ENCODE data around the gene RPL27A.

Gene RPL27A

DNA sequence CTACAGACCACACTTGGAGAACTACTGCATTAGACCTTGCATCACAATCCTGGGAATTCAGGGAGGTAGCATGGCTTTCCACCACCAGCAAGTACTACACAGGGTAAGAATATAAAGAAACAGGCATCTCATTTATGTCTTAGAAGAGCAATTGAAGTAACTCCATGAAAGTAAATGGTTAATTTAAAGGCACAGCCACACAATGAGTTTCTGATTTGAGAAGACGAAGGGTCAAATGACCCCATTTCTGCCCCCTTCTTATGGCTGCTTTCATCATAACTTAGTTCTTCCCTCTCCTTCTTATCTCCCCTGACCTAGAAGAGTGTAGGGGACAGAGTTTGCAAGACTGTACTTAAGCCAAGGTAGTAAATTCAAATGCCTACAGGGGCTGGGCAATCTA lies 6.1 kb upstream of the RPL27A start:
- DNase-seq: no peak

DNA sequence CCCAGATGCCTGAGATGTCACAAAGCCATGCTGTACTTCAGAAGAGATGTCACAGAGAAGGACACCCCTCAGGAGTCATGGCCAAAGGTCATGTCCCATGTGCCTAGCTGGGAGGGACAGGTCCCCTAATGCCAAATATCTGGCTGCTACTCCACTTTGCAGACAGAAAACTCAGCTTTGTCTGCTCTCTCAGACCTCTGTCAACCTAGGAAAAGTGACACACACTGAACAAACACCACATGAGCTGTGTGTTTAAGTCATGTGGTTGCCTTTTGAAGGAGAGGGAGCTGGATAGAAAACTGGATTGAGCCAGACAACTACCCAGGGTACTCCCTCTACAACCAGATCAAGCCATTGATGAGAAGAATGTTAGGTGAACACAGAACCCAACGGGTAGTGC lies 3.6 kb upstream of the RPL27A start:
- DNase-seq: no peak

DNA sequence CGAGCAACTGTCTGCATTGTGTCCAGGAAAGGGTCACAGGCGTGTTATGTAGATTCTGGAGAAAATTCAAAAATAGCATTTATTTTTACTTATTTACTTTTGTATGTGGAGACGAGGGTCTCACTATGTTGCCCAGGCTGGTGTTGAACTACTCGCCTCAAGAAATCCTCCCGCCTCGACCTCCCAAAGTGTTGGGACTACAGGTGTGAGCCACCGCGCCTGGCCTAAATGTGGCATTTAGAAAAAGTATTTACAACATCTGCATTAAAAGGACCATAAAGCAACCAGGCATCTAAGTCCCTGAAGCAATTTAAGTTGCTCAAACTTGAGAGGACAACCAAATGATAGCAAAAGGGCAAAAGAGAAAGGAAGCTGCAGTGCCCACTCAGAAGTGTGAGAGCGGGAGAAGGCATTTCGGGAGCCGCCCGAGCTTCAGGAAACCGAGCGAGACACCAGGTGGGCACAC lies 722 bp upstream of the RPL27A start:
- no peak for DNase-seq

DNA sequence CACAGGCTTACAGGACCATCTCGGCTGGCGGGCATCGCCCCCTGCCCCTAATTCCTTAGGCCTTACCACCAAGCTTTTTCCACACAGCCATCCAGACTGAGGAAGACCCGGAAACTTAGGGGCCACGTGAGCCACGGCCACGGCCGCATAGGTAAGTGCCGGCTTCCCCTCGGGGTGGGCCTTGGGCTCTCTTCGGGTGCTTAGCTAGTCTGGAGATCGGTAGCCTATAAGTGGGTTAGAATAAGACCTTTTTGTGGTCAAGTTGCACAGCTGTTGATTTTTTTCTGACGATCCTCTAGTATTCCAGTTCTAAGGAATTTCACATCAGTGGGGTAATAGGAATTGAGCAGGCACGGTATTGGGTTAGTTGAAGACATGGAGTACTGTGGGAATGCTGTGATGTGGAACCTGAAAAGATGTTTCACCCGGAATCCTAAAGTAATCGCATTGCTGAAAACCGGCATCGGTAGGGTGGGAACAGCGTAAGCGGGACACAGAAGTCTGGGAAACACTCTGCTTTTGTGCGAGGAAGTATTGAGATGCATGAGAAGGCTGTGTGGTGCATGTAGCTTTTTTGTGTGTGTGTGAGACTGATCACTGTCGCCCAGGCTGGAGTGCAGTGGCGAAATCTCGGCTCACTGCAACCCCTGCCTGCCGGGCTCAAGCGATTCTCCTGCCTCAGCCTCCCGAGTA lies 669 bp downstream of the RPL27A start:
- DNase-seq: no peak

DNA sequence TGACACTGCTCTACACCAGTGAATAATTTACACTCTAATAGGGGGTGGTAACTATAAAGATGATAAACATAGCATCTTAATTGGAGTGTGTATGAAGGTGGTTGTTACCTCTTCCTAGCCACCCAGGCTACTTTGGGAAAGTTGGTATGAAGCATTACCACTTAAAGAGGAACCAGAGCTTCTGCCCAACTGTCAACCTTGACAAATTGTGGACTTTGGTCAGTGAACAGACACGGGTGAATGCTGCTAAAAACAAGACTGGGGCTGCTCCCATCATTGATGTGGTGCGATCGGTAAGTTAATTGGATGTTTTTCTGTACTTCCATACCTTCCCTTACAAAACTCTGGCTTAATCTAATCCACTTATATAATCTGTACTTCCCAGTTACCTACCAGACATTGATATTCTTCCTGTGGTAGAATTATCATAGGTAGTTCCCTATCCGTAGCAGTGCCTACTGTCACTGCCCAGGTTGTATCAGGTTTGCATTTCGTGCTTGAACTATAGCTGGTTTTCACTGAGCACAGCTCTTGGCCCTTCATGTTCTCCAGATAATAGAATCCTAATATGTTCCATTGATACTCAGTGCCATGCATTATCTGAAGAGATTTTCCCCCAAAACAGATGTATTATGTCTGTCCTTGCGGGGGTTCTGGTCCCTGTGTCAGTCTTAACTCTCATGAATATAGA lies 2.2 kb downstream of the RPL27A start:
- no peak for DNase-seq

DNA sequence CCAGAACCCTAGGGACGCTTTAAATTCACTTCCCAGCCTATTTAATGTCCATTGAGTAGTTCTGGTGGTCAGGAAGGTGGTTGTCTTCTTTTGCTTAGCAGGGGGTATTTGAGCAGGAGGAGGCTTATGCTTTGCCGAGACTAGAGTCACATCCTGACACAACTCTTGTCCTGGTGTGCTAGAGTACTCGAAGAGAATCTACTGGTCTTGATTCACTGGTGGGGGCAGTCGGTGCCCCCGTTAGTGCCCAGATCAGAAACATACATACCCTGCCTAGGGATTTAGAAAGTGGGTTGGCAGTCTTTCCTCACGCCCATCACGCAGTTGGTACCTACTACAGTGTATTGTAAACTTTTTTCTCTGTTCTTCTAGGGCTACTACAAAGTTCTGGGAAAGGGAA lies 2.7 kb downstream of the RPL27A start:
- DNase-seq: no peak

DNA sequence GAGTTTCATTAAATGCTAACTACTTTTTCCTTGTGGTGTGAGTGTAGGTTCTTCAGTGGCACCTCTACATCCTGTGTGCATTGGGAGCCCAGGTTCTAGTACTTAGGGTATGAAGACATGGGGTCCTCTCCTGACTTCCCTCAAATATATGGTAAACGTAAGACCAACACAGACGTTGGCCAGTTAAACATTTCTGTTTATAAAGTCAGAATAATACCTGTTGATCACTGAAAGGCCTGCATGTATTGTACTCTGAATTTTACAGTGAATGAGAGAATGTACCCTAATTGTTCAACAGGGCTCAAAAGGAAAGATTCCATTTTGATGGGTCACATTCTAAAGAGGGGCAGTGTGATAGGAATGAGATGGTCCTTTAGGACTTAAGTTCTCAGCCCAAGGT lies 3.2 kb downstream of the RPL27A start:
- DNase-seq: no peak

DNA sequence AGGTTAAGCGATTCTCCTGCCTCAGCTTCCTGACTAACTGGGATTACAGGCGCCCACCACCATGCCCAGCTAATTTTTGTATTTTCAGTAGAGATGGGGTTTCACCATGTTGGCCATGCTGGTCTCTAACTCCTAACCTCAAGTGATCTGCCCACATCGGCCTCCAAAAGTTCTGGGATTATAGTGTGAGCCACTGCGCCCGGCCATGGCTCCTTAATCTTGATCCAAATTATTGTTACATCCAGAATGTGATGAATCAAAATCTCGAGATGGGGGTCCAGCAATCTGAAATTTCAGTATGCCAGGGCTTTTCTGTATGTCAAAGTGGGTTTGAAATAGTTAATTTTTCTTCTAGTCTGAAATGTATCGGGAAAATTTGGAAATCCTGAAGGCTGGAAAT lies 3.7 kb downstream of the RPL27A start:
- no peak for DNase-seq

DNA sequence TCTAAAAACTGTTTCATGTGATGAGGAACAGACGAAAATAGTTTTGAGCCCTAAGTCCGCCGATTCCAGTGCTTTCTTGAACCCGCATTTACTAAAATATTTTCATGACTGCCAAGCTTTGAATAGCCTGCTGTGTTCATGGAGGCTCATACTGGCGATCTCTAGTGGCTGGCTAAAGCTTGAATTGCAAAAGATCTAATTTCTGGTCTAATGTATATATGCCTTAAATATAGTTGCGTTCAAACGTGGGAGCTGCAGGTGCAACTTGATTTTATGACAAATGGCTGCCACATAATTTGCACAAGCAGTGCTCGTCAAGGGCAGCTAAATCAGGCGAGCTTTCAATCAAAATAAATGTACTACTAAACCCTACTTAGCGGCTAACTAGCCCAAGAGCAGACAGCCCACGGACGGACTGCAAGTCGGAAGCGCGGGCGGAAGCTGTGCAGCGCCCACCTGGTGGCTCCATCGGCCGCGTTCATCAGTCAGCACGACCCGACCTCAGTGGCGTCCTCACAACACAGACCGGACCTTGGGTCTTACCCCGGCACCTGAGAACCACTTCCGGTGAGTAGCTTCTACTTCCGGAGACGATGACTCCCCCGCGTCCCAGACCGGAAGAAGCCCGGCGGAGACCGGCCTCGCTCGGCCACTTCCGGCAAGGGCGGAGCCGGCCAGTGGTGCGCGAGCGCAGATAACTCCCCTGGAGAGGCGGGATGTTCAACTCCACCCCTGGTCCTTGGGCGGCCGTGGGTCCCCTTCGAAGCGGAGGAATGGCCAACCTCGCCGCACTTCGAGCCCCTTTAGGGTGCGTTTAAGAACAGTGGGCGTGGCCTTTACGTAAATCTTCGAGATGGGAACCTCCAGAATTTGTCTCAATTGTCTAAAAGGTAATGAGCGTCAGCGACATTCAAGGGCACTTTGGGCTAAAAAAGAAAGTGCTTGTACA lies 6.1 kb downstream of the RPL27A start:
- peak; percentile 98 for DNase-seq

DNA sequence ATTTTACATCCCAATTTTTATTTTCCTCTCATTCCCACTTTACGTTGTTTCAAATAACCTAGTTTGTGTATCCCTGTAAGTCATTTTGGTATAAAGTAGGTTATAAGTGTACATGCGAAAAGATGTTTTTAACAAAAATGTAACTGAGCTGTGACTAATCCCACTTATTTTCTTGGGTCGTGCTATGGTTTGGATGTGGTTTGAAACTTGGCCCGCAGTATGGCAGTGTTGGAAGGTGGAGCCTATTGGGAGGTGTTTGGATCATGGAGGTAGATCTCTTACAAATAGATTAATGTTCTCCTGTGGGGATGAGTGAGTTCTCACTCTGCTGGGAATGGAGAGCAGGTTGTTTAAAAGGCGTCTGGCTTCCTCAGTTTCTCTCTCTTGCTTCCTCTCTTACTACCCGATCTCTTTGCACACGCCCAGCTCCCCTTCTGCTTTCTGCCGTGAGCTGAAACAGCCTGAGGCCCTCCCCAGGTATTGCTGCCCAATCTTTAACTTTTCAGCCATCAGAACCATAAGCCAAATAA lies 7.2 kb downstream of the RPL27A start:
- DNase-seq: no peak

DNA sequence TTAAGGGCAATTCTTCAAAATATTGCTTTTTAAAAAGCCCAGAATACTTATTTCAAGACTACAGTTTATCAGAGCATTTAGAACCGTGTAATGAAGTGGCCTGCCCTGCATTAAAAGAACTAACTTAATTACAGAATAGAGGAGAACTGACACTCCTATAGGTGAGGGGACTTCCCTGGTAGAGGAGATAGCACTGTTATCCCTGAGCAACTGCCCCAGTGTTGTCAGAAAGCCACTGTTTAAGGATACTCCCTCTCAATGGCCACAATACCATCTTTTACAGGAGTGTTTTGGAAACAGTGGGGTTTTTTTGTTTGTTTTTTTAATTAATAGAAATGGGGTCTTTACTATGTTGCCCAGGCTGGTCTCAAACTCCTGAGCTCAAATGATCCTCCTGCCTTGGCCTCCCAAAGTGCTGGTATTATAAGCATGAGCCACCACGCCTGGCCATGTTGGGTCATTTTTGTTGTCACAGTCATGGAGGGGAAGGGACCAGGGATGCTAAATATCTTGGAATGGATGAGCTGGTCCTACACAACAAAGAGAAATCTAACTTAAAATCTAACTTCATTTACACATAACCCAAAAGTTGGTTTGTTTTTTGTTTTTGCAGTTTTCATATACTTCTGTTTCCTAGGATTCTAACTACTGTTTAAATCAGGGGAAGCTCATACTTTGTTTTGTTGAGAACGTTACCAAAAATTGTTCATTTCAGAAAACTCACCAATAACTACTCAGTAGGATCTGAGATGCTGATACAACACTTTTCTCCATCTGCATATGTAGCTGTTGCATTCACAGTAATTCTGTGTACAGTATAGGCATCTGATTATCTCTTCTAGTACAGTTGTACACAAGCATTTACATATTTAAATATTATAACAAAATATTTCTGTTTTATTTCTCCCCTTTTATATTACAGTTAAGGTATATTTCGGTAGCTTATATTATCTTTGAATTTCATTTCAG lies 8.1 kb downstream of the RPL27A start:
- no peak for DNase-seq

DNA sequence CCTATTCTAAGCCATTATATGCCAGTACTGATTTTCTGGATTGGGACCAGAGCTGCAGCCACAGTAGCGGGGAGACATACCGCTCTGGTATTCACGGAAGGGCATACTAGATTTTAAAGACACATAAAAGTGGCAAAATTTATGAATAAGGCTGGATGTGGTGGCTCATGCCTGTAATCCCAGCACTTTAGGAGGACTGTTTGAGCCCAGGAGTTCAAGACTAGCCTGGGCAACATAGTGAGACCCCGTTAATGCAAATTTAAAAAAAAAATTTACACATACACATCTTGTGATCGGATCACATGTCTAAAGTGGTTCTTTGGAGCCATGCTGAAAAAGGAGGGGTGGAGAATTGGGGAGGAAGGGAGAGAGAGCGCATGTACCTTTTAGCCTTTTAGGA lies 9.0 kb downstream of the RPL27A start:
- no peak for DNase-seq

DNA sequence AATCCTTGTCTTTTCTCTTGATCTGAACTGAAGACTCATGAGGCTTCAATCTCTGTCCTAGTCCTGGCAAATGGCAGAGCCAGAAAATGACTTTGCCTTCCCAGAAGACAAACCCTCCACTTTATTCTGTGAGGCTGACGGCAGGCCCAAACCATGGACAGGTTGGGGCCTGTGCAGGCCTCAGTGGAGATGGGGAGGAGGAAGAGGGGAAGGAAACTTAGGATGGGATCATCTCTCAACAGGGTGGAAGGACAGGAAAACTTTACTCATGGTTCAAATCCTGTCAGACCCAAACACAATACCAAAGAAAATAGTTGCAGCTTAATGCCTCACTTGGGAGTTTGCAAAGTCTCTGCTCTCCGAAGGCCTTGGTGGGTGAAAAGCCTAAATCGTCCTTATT lies 9.8 kb downstream of the RPL27A start:
- no peak for DNase-seq

DNA sequence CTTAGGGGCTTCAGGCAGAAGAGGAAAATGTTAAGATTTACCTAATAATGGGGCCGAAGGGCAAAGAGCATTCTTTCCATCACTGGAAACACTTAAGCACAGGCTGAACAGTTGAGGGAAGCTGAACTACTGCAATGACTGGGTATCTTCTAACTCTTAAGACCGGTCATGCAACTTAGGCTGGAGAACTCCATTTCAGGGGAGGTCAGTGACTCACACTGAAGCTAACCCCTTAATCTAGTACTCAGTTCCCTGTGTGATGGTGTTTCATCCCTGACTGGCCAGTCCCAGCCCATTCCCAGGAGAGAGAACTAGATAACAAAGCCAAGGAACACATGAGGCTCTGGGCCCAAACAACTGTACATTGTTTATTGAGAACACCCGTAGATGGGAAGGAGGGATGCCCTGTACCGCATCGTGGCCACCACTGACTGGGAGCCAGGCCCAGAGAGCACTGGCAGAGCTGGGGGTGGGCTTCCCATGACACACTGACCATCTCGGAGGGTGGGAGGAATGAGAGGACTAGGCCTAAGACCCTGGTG lies 10.5 kb downstream of the RPL27A start:
- no peak for DNase-seq

DNA sequence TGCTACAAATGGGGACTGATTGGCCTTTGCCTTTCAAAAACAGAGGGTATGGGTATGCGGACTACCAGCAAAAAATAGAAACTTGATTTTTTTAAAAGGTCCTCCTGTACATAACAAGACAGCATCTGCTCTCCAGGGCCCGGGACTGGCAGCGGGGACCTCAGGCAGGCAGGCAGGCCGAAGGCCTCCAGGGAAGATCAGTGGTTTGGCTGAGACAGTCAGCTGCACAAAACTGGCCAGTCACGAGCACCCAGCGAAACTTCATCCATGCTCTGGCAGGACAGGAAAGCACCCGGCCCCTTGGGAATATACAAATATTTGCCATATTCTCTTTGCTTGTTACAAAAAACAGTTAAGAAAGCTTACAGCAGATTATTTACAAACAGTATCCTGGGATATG lies 11.0 kb downstream of the RPL27A start:
- DNase-seq: no peak

DNA sequence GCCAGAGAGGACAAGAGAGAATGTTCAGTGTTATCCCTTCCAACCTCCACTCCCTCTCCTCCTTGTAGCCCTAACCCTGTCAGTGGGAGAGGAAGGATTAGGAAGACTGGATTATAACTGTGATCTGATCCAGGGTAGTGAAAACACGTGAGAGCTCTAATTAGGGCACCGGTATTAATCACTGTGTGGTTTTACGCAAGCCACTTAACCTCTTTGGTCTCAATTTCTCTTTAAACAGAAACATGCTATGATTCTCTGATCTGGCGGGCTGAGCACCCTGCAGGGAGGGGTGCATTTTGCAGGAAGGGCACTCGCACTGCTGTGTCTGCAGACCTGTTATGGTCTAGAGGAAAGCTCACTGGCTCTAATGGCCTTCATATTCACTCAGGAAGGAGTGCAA lies 11.5 kb downstream of the RPL27A start:
- DNase-seq: no peak

DNA sequence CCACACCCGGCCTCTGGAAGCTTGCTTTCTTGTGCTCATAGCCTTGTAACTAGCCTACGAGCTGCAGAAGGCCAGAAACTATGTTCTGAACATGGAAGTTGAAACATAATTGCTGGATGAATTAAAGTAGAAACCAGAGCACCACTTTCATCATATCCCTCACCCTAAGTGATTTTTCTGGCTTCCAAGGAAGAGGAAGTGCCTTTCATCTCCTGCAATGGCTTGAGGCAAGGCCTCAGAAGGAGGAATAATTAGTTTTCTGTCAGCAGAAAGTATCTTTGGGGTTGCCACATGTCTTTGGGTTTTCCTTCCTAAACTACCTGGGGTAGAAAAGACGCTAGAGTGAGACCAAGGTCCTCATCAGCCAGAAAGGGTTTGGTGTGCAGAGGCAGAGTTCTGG lies 14.5 kb downstream of the RPL27A start:
- no peak for DNase-seq

DNA sequence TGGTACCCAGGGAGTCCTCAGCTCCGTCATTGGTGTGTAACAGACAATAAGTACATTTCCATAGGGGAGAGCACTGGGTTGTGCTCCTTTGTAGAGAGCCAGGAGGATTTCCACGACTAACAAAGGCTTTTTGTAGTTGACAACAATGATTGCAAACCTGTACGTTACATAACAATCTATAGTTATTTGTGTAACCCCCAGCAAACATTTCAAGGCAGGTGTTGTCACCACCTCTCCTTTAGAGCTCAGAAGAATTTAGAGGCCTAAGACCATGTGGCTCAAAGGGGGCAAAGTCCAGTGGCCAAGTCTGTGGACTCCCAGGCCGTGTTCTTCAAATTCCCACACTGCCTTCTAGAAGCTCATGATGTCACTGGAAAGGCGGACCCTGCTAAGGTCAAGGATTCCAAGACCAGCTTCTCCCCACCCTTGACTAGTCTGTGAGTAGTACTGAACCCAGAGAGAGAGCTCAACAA lies 15.8 kb downstream of the RPL27A start:
- no peak for DNase-seq

DNA sequence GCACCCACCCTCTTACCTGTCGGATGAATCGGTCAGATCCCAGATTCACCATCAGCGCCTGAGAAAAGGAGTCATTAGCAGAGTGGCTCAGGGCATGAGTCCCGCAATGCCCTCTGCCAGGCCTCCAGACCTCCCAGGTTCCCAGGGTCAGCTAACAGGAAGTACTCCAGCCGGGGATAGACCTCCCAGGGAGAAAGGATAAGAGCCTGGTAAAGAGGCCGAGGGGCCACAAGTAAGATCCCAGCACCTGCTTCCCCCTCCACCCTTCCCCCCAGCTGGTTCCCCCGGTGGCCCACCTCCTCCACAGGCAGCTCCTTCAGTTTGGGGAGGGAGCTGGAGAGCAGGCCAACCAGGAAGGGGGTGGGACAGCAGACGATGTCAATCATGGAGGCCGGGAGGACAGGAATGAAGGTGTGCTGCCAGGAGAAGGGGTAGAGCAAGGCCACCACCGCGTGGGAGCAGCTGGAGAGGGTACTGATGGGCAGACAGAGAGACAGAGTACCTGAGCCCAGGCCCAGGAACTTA lies 16.4 kb downstream of the RPL27A start:
- DNase-seq: no peak

DNA sequence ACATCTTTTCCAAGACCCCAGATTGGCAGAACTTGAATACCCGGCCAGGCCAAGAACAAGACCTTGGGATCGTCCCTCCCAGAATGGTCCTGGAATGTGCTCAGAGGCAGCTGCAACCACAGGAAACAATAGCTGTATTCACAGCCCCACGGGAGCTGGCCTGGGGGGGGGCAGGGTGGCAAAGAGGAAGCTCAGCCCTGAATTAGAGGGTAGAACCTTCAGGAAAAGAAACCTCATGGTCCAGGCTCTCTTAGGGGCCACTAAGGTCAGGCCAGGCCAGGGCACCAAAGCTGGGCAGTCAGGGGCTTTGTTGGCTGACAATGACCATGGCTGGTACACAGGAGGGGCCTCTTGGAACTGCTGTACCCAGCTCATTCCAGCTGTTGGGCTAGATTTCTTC lies 17.3 kb downstream of the RPL27A start:
- no peak for DNase-seq

DNA sequence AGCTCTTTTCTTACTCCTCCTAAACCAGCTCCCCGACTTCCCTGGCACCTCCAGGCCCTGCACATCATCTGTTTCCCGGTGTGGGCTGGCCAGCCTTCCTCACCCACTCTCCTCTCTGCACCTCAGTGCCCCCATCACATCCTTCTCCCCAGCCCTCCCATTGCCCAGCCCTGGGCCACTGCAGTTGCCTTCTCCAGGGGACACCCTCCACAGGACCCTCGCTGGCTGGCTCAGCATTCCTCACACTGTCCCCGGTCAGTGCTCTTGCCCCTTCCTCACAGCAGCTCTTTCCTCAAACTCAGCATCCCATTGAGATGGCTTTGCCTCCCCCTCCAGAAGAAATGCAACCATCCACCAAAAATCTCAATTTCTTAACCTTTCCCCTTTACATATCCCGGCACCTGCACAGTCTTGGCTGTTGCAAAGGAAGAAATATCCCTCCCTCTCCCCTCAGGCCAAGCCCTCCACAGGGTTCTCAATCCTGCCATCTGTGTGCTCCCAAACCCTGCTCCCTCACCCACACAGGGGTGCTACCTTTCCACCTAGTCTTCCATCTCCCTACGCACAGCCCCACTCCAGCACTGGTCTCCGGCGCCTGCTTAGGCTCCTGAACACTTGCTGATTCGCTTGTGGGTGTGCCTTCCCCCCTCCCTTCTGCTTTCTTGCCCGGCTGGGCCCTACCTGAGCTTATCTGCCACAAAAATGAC lies 19.5 kb downstream of the RPL27A start:
- DNase-seq: no peak
